ENCODE measurements around the gene SEPHS2. TPM values are rescaled to one million over a fixed set of nuclear protein-coding genes. Genes with fewer than 3 reads are reported as not detected.

SEPHS2 gene
- total and polyA plus RNA-seq, 2 donors (not counting 3 experiments of a cell fraction or from before 2014, with no cell fraction given) = 22.9 to 32.8 TPM

DNA sequence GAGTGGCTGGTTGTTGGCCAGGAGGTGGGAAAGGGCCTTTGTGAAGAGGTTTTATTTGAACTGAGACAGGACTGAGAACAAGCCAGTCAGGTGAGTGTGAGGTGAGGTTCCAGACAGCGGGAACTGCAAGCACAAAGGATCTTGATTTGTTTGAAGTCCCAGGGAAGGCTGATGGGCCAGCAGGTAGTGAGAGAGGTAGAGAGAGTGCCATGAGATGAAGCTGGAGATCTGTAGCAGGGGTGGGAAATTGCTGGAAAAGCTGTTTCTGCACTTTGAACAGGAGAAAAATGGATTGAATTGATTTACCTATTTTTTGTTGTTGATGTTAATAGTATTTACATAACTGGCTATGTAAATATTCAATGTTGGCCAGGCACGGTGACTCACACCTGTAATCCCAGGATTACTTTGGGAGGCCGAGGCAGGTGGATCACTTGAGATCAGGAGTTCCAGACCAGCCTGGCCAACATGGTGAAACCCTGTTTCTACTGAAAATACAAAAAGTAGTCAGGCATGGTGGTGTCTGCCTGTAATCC, 8.1 kb downstream of the SEPHS2 start:
- ChIA-PET POLR2A (no interaction called here), CTCF (interaction anchor here (1.9 kb wide), 1 partner anchor 8 kb away, joined by 13 read pairs; the partner anchor contains the start of gene DCTPP1)
- Histone ChIP-seq H3K79me2 (ENCODE audit: control insufficient read depth, insufficient read depth, low read length) (no peaks in the 10 kb centered on the region), H3K9ac (replicated peaks; ENCODE audit: extremely low read depth, insufficient read depth, low read length) (no peak overlapping the region), H3K36me3 (ENCODE audit: control insufficient read depth in 2 of 2, extremely low read depth in 1 of 2, insufficient read depth in 2 of 2, low read length in 2 of 2) (no peaks in the 10 kb centered on the region), H4K20me1 (replicated peaks; ENCODE audit: control insufficient read depth, extremely low read depth, insufficient read depth, low read length) (no peaks in the 10 kb centered on the region), H3K4me2 (ENCODE audit: insufficient read depth, low read length) (no peak overlapping the region), H3K9me1 (replicated peaks; ENCODE audit: control insufficient read depth, extremely low read depth, insufficient read depth, low read length) (no peaks in the 10 kb centered on the region), H3K27ac (ENCODE audit: insufficient read depth, low read depth, low read length) (no peak overlapping the region), H3K27me3 (ENCODE audit: control insufficient read depth in 2 of 2, insufficient read depth in 2 of 2, low read length in 2 of 2) (peaks cover 0 to 4% of the 10 kb centered on the region in 2 experiments), H3K4me1 (ENCODE audit: control insufficient read depth, extremely low read depth, insufficient read depth, low read length) (no peaks in the 10 kb centered on the region), H3K9me3 (replicated peaks; ENCODE audit: control insufficient read depth, insufficient read depth, low read length) (no peaks in the 10 kb centered on the region), H2AFZ (ENCODE audit: low read depth, low read length) (no peak overlapping the region), H3K4me3 (replicated peaks in 1 of 3; ENCODE audit: insufficient read depth in 1 of 3, low read depth in 1 of 3, low read length in 3 of 3) (no peak overlapping the region)
- intact Hi-C loops (cut with micrococcal nuclease) = no loop called here
- dilution Hi-C loops (cut with MboI; ENCODE audit: extremely low pct_ligation_motif_present, low sequenced_read_pairs) = no loop called here
- no peak for DNase-seq (ENCODE audit: low read depth, low spot score)
- no peak for FAIRE-seq
- no TSS peak for BruUV-seq (replicated peaks)
- TF ChIP-seq FOS (IDR thresholded peaks at IDR 0.05; ENCODE audit: borderline replicate concordance, insufficient read depth, low read length) (no peak), EZH2 (IDR thresholded peaks at IDR 0.05; ENCODE audit: borderline replicate concordance, low read depth, low read length, severe bottlenecking) (no peak), POLR2A (IDR thresholded peaks at IDR 0.05; ENCODE audit: low read depth, low read length) (no peak), GATA2 (IDR thresholded peaks at IDR 0.05; ENCODE audit: insufficient read depth, insufficient read length, low read depth, low read length) (no peak)
- TF ChIP-seq, protein P1, sequence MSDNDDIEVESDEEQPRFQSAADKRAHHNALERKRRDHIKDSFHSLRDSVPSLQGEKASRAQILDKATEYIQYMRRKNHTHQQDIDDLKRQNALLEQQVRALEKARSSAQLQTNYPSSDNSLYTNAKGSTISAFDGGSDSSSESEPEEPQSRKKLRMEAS (IDR thresholded peaks at IDR 0.05; ENCODE audit: insufficient read depth, insufficient read length) = no peak

DNA sequence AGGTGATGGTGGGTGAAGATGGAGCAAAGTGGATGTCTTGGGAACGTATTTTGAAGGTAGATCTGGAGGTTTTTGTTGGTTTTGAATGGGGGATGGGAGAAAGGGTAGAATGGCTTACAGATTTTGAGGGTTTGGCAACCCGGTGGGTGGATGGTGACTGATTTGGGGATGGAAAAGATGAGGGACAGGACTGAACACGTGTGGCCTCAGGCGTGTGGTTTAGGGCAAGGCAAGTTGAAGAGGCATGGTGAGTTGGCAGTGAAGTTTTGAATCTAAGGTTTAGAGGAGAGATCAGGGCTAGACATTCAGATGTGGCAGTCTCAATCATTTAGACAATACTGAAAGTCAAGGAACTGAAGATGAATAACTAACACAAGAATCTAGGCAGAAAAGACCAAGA, 10.8 kb downstream of the SEPHS2 start:
- no peaks in the 10 kb centered on the region for H3K79me2 ChIP-seq (ENCODE audit: control insufficient read depth, insufficient read depth, low read length)
- peaks cover 6% of the 10 kb centered on the region for H3K4me1 ChIP-seq (ENCODE audit: control insufficient read depth, extremely low read depth, insufficient read depth, low read length)
- DNase-seq (ENCODE audit: low read depth, low spot score) (no peak), FAIRE-seq (no peak)
- intact Hi-C loops (cut with micrococcal nuclease) = no loop called here
- no peaks in the 10 kb centered on the region for H3K36me3 ChIP-seq (ENCODE audit: control insufficient read depth in 2 of 2, extremely low read depth in 1 of 2, insufficient read depth in 2 of 2, low read length in 2 of 2)
- no peak overlapping the region for H3K4me2 ChIP-seq (ENCODE audit: insufficient read depth, low read length)
- no peak for TF ChIP-seq JUN (IDR thresholded peaks at IDR 0.05; ENCODE audit: borderline replicate concordance, insufficient read depth, insufficient read length, low read depth)
- TF ChIP-seq, protein P1 (IDR thresholded peaks at IDR 0.05; ENCODE audit: insufficient read depth, insufficient read length) = no peak
- no peak for TF ChIP-seq FOS (IDR thresholded peaks at IDR 0.05; ENCODE audit: borderline replicate concordance, insufficient read depth, low read length)
- TF ChIP-seq GATA2 (IDR thresholded peaks at IDR 0.05; ENCODE audit: insufficient read depth, insufficient read length, low read depth, low read length) = no peak
- TF ChIP-seq POLR2A (IDR thresholded peaks at IDR 0.05; ENCODE audit: low read depth, low read length) = no peak
- no peak for TF ChIP-seq MYC (IDR thresholded peaks at IDR 0.05; ENCODE audit: low read depth, low read length)
- TF ChIP-seq POLR2AphosphoS5 (IDR thresholded peaks at IDR 0.05; ENCODE audit: insufficient read depth, low read depth, low read length) = no peak
- TF ChIP-seq EZH2 (IDR thresholded peaks at IDR 0.05; ENCODE audit: borderline replicate concordance, low read depth, low read length, severe bottlenecking) = no peak
- TF ChIP-seq, protein P2, sequence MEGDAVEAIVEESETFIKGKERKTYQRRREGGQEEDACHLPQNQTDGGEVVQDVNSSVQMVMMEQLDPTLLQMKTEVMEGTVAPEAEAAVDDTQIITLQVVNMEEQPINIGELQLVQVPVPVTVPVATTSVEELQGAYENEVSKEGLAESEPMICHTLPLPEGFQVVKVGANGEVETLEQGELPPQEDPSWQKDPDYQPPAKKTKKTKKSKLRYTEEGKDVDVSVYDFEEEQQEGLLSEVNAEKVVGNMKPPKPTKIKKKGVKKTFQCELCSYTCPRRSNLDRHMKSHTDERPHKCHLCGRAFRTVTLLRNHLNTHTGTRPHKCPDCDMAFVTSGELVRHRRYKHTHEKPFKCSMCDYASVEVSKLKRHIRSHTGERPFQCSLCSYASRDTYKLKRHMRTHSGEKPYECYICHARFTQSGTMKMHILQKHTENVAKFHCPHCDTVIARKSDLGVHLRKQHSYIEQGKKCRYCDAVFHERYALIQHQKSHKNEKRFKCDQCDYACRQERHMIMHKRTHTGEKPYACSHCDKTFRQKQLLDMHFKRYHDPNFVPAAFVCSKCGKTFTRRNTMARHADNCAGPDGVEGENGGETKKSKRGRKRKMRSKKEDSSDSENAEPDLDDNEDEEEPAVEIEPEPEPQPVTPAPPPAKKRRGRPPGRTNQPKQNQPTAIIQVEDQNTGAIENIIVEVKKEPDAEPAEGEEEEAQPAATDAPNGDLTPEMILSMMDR (IDR thresholded peaks at IDR 0.05; ENCODE audit: extremely low read depth in 1 of 2, insufficient read depth in 1 of 2, low read depth in 1 of 2, low read length in 2 of 2) = no peak
- no peak overlapping the region for H2AFZ ChIP-seq (ENCODE audit: low read depth, low read length)
- BruUV-seq (replicated peaks) = no TSS peak
- no peaks in the 10 kb centered on the region for H3K9me3 ChIP-seq (replicated peaks; ENCODE audit: control insufficient read depth, insufficient read depth, low read length)
- H3K4me3 ChIP-seq (replicated peaks in 1 of 3; ENCODE audit: insufficient read depth in 1 of 3, low read depth in 1 of 3, low read length in 3 of 3) = no peak overlapping the region
- dilution Hi-C loops (cut with MboI; ENCODE audit: extremely low pct_ligation_motif_present, low sequenced_read_pairs) = no loop called here
- H3K9me1 ChIP-seq (replicated peaks; ENCODE audit: control insufficient read depth, extremely low read depth, insufficient read depth, low read length) = no peaks in the 10 kb centered on the region
- H3K27me3 ChIP-seq (ENCODE audit: control insufficient read depth in 2 of 2, insufficient read depth in 2 of 2, low read length in 2 of 2) = peaks cover 0 to 4% of the 10 kb centered on the region in 2 experiments
- no peak overlapping the region for H3K27ac ChIP-seq (ENCODE audit: insufficient read depth, low read depth, low read length)
- ChIA-PET CTCF (interaction anchor here (0.9 kb wide), 1 partner anchor 163 kb away, joined by 3 read pairs; no protein-coding TSS in a partner anchor), POLR2A (no interaction called here)
- no peak overlapping the region for H3K9ac ChIP-seq (replicated peaks; ENCODE audit: extremely low read depth, insufficient read depth, low read length)
- H4K20me1 ChIP-seq (replicated peaks; ENCODE audit: control insufficient read depth, extremely low read depth, insufficient read depth, low read length) = no peaks in the 10 kb centered on the region
